22Rv1 (cell line): ENCODE data around the gene LSMEM2.

ENCODE experiments used
- H3K27ac ChIP-seq: fragments of 450-650 bp; 2 replicates; pipeline ENCODE4 v1.5.1; 2017
- CTCF ChIP-seq: fragments of 450-650 bp; IDR thresholded peaks from 2 replicates; pipeline ENCODE4 v1.5.1; 2017; ENCODE audit warnings: mild to moderate bottlenecking
- ZFX ChIP-seq: fragments of 450-650 bp; IDR thresholded peaks from 2 replicates; pipeline ENCODE4 v1.6.1; 2017; ENCODE audit warnings: antibody characterized with exemption, borderline replicate concordance

LSMEM2 gene

GRCh38 chr3:50269460-50269859, 9.4 kb upstream of the LSMEM2 start:
- H3K27ac ChIP-seq: peak overlapping the region; percentile 73
- TF ChIP-seq ZFX (no peak), CTCF (no peak)

- peak overlapping the region; percentile 73 for H3K27ac ChIP-seq
- no peak for TF ChIP-seq ZFX
- no peak for TF ChIP-seq CTCF
Measured at GRCh38 chr3:50269977-50270413, 8.9 kb upstream of the LSMEM2 start.

GRCh38 chr3:50270422-50271224, 8.3 kb upstream of the LSMEM2 start:
- TF ChIP-seq ZFX: no peak
- no peak for TF ChIP-seq CTCF
- peak overlapping the region; percentile 73 for H3K27ac ChIP-seq

GRCh38 chr3:50271314-50271936, 7.5 kb upstream of the LSMEM2 start:
- TF ChIP-seq ZFX: no peak
- TF ChIP-seq CTCF: no peak
- peak overlapping the region; percentile 73 for H3K27ac ChIP-seq

- H3K27ac ChIP-seq: peak overlapping the region; percentile 73
Measured at GRCh38 chr3:50272538-50272910, 6.4 kb upstream of the LSMEM2 start.

- H3K27ac ChIP-seq: peak overlapping the region; percentile 73
- peak; percentile 95 for TF ChIP-seq CTCF
- TF ChIP-seq ZFX: no peak
Measured at GRCh38 chr3:50272911-50273688, 5.8 kb upstream of the LSMEM2 start.

- peak overlapping the region; percentile 73; the same call in 1 of the 2 replicates for H3K27ac ChIP-seq
- TF ChIP-seq ZFX (no peak), CTCF (no peak)
Measured at GRCh38 chr3:50273689-50274065, 5.2 kb upstream of the LSMEM2 start.
